GM23248 (cell line): ENCODE results near the gene CCM2L.

Experiments used
- EZH2 ChIP-seq: fragments of 200-600 bp; sonication (generic); IDR thresholded peaks from 2 replicates; pipeline ENCODE4 v1.6.1; 2018; ENCODE audit warnings: antibody characterized with exemption, mild to moderate bottlenecking; ENCODE audit not compliant: insufficient read depth, poor library complexity, severe bottlenecking
- EZH2phosphoT487 ChIP-seq: fragments of 200-600 bp; sonication (generic); IDR thresholded peaks from 2 replicates; pipeline ENCODE4 v1.6.1; 2018; ENCODE audit warnings: antibody characterized with exemption, moderate library complexity, mild to moderate bottlenecking, low read depth; ENCODE audit not compliant: insufficient read depth

DNA sequence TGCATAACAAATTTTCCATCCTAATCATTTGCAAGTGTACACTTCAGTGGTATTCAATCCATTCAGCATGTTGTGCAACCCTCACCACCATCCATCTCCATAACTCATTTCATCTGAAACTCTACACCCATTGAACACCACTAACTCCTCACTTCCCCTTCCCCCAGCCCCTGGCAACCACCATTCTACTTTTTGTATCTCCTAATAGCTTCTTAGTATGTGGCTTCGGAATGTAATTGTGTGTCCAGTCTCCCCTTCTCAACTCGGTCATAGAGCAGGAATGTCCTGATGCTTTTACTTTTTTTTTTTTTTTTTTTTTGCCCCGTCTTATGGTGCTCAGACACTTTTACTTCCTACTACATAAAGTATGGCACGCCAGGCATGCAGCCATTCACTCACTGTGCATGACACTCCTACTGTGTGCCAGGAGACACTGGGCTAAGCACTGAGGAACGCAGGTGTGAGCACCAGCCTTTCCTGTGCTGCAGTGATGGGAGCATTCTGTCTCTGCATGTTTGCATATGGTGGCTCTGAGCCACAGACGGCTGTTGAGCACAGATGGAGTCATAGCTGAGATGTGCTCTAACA, 57.1 kb downstream of the CCM2L start:
- no peak for TF ChIP-seq EZH2
- TF ChIP-seq EZH2phosphoT487: peak; percentile 94
